Fibroblast of villous mesenchyme (primary cell): ENCODE results near the gene BTNL3. TPM values are rescaled to one million over a fixed set of nuclear protein-coding genes. Genes with fewer than 3 reads are reported as not detected.
A peak's percentile ranks its signal among the peaks of the same experiment; 100 is the strongest.

Experiments used
- DNase-seq: peaks from one replicate; pipeline ENCODE4 v3.0.0-alpha.2; 2010; ENCODE audit warnings: low read depth
- H3K4me3 ChIP-seq: 2 replicates; pipeline ENCODE4 v1.5.1; 2011; ENCODE audit warnings: low read depth, mild to moderate bottlenecking, low read length
- total RNA-seq: library from RNA; depleted of rRNA; stranded (reverse); fragments of >200 nt; gene quantifications from 2 replicates; pipeline ENCODE4 v1.2.3, GENCODE V29; 2012
- TF ChIP-seq, protein P1 (sequence below): IDR thresholded peaks from 2 replicates; pipeline ENCODE4 v1.5.1; 2012; ENCODE audit warnings: low read depth, mild to moderate bottlenecking, low read length; ENCODE audit not compliant: insufficient read depth

Gene BTNL3
- total RNA-seq, 1 donor, result not detected

DNA sequence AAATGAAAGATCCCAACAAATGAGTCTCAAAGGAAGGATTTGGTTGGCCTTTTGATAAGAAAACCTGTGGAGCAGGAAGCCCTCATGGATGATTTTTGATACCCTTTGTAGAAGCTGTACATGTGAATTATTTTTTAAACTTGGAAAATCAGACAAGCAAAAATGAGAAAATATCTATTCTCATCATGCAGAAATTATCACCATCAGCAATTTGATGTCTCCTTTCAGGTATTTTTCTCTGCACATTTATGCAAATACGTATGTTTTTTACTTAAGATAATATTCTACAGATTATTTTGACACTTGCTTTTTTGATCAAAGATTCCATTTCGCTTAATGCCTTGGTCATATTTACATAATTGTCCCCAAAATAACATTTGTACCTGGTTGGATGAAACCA, 58.6 kb downstream of the BTNL3 start:
- H3K4me3 ChIP-seq, result no peak overlapping the region
- TF ChIP-seq, protein P1, sequence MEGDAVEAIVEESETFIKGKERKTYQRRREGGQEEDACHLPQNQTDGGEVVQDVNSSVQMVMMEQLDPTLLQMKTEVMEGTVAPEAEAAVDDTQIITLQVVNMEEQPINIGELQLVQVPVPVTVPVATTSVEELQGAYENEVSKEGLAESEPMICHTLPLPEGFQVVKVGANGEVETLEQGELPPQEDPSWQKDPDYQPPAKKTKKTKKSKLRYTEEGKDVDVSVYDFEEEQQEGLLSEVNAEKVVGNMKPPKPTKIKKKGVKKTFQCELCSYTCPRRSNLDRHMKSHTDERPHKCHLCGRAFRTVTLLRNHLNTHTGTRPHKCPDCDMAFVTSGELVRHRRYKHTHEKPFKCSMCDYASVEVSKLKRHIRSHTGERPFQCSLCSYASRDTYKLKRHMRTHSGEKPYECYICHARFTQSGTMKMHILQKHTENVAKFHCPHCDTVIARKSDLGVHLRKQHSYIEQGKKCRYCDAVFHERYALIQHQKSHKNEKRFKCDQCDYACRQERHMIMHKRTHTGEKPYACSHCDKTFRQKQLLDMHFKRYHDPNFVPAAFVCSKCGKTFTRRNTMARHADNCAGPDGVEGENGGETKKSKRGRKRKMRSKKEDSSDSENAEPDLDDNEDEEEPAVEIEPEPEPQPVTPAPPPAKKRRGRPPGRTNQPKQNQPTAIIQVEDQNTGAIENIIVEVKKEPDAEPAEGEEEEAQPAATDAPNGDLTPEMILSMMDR, result no peak
- no peak for DNase-seq

DNA sequence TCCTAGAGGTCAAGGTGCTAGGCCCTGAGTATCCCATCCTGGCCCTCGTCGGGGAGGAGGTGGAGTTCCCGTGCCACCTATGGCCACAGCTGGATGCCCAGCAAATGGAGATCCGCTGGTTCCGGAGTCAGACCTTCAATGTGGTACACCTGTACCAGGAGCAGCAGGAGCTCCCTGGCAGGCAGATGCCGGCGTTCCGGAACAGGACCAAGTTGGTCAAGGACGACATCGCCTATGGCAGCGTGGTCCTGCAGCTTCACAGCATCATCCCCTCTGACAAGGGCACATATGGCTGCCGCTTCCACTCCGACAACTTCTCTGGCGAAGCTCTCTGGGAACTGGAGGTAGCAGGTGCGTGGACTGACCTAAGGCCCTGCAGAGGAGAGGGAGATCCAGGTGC, 59.3 kb downstream of the BTNL3 start:
- H3K4me3 ChIP-seq, result no peak overlapping the region
- TF ChIP-seq, protein P1, result no peak
- DNase-seq, result no peak

DNA sequence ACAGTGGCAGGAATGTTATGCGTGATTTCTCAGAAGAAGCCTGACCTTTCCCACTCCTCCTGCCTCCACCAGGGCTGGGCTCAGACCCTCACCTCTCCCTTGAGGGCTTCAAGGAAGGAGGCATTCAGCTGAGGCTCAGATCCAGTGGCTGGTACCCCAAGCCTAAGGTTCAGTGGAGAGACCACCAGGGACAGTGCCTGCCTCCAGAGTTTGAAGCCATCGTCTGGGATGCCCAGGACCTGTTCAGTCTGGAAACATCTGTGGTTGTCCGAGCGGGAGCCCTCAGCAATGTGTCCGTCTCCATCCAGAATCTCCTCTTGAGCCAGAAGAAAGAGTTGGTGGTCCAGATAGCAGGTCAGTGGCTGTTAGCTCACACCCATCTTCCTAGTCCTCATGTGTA, 61.4 kb downstream of the BTNL3 start:
- TF ChIP-seq, protein P1, result no peak
- H3K4me3 ChIP-seq, result no peak overlapping the region
- no peak for DNase-seq

DNA sequence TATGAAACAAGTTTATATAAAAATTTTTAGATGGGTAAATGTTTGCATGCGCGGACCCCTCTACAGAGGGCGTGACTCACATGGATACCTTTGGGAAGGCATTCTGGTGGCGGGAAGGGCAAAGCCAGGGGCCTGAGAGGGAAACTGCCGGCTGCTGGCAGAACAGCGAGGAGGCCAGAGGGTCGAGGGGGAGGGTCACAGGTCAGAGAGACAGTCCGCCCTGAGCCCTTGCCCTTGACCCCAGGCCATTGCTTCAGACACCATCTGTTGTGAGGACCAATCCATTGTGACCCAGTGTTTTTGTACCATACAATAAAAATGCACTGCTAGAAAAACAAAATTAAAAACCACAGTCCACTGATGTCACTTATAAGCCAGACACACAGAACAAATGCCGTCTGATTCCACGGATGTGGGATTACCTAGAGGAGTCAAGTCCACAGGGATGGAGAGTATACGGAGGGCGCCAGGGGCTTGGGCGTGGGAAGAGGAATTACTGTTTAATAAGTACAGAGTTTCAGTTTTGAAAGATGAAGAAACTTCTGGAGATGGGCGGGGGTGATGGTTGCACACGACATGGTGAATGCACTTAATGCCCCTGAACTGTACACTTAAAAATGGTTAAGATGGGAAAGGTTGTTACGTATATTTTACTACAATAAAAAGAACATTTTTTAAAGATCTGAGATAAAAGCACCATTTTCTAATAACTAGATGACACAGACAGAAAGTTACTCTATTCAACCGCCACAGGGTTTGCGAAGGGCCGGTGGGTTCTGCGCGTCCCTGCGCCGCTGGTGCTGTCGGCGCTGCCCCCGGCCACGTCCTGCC, 63.4 kb downstream of the BTNL3 start:
- H3K4me3 ChIP-seq, result no peak overlapping the region
- TF ChIP-seq, protein P1, result no peak
- DNase-seq, result no peak

DNA sequence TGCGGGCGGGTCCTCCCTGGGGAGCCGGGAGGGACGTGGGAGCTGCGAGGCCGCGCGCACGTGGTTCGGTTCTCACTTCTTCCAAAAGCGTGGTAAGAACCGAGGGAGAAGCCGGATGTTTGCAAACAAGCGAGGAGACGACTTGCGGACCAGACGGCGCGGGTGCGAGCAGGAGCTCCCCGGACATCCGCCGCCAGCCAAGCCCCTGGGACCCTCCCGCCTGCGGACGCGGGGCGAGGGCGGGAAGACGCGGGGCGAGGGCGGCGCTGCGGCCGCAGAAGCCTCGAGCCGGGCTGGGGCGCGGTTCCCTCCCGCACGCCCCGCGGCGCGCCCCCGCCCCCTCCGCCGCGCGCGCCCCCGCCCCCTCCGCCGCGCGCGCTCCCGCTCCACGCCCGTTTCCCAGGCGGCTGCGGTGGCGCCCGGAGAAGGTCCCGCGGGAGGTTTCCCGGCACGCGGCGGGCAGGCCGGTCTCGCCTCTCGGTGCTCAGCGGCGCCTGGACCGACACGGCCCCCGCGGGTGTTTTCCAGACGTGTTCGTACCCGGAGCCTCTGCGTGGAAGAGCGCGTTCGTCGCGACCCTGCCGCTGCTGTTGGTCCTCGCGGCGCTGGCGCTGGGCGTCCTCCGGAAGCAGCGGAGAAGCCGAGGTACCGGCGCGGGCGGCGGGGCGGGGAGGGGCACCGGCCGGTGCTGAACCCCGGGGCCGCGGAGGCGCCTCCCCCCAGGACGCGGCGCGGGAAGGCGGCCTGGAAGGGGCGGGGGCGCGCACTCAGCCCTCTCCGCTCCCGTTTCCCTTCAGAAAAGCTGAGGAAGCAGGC, 64.2 kb downstream of the BTNL3 start:
- peak overlapping the region; percentile 43 for H3K4me3 ChIP-seq
- TF ChIP-seq, protein P1, result no peak
- DNase-seq, result no peak

DNA sequence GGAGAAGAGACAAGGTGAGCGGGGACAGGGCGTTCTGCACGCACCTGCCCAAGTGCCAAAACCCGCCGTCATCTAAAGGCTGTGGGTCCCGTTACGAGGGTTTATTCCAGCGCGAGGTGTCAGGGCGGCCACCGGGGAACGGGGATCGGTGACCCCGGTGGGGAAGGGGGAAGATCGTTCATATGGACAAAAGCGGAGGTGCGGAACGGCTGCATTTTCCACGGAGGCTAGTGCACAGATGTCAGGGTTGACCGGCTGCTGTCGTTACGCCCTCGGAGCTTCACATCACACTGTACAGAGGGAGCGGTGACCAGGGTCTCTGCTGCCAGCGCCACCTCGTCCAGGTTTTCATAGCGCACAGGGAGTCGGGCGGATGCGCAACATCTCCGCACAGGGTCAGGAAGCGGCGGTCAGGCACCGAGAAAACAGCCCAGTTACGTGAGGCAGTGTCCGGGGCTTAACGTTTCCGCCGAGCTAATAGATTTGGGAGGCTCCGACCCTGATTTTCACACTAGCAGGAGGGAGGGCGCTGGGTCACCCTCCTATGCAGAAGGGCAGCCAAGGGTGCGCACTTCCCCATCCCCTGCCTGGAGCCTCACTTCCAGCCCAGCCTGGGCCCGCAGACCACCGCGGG, 65.0 kb downstream of the BTNL3 start:
- no peak for DNase-seq
- TF ChIP-seq, protein P1, result no peak

More for the DNA sequence above, 65.0 kb downstream of the BTNL3 start:
- H3K4me3 ChIP-seq, result peak overlapping the region; percentile 43
